Fibroblast of mammary gland (primary cell): ENCODE measurements around the gene CATSPERD.
"Not testable (repeated sequence)": the region's sequence is repeated elsewhere in the genome, so short reads cannot be mapped to it uniquely, and the experiment has no call there.

ENCODE experiments used
- DNase-seq: peaks from one replicate; pipeline ENCODE4 v3.0.0-alpha.2; 2010; ENCODE audit warnings: low read depth
- H3K4me3 ChIP-seq: 2 replicates; pipeline ENCODE4 v1.5.1; 2011; ENCODE audit warnings: low read depth, mild to moderate bottlenecking, low read length, moderate library complexity; ENCODE audit not compliant: control insufficient read depth
- CTCF ChIP-seq: conservative IDR thresholded peaks from 2 replicates; pipeline ENCODE4 v1.5.1; 2011; ENCODE audit warnings: low read depth, low read length, inconsistent platforms; ENCODE audit not compliant: control insufficient read depth, insufficient read depth

Gene CATSPERD

GRCh38 chr19:5775668-5776309, 55.4 kb downstream of the CATSPERD start:
- no peak overlapping the region for H3K4me3 ChIP-seq
- DNase-seq = peak; percentile 89
- TF ChIP-seq CTCF = no peak

GRCh38 chr19:5778402-5778801, 58.0 kb downstream of the CATSPERD start:
- DNase-seq = no peak
- H3K4me3 ChIP-seq = no peak overlapping the region
- no peak for TF ChIP-seq CTCF

GRCh38 chr19:5780916-5781315, 60.5 kb downstream of the CATSPERD start:
- H3K4me3 ChIP-seq = not testable (repeated sequence)

GRCh38 chr19:5782322-5782721, 61.9 kb downstream of the CATSPERD start:
- H3K4me3 ChIP-seq = no peak overlapping the region
- no peak for TF ChIP-seq CTCF
- DNase-seq = no peak

More at GRCh38 chr19:5780916-5781315, 60.5 kb downstream of the CATSPERD start:
- DNase-seq = not testable (repeated sequence)

- TF ChIP-seq CTCF = no peak
- no peak for DNase-seq
- no peak overlapping the region for H3K4me3 ChIP-seq
Measured at GRCh38 chr19:5782945-5783919, 62.8 kb downstream of the CATSPERD start.

GRCh38 chr19:5784581-5785147, 64.2 kb downstream of the CATSPERD start, which contains the start of gene PRR22:
Gene PRR22, minus strand, starts transcription at chr19:5784746. Its CDS starts 86 bp downstream, at chr19:5784660.
- no peak for DNase-seq
- no peak within 1 kb of the TSS for H3K4me3 ChIP-seq
- TF ChIP-seq CTCF = no peak

GRCh38 chr19:5785423-5785822, 65.0 kb downstream of the CATSPERD start:
- TF ChIP-seq CTCF = no peak
- no peak overlapping the region for H3K4me3 ChIP-seq
- DNase-seq = no peak
